Activated T-cell treated with anti-CD3 and anti-CD28 coated beads, Interleukin-2, amount 50 U/mL, for 48 hours (primary cell): ENCODE data around the gene RBBP6.

ENCODE experiments used
- DNase-seq, 2 experiments: peaks; one replicate each; pipeline ENCODE4 v3.0.0-alpha.2; 2020

The RBBP6 gene

GRCh38 chr16:24525970-24526559 is 13.3 kb upstream of the RBBP6 start:
- peak in 1 of 2 experiments; percentile 16 for DNase-seq

GRCh38 chr16:24526701-24527495 is 12.5 kb upstream of the RBBP6 start:
- no peak for DNase-seq

GRCh38 chr16:24531166-24531565 is 8.2 kb upstream of the RBBP6 start:
- no peak for DNase-seq

- no peak for DNase-seq
Observed at GRCh38 chr16:24534620-24535019, 4.7 kb upstream of the RBBP6 start.

- no peak for DNase-seq
Observed at GRCh38 chr16:24535827-24536226, 3.5 kb upstream of the RBBP6 start.

- DNase-seq = no peak
Observed at GRCh38 chr16:24536671-24537070, 2.7 kb upstream of the RBBP6 start.

GRCh38 chr16:24537474-24538337 is 1.7 kb upstream of the RBBP6 start:
- DNase-seq = no peak

- no peak for DNase-seq
Observed at GRCh38 chr16:24538756-24539294, 541 bp upstream of the RBBP6 start.

GRCh38 chr16:24539850-24540601 is 660 bp downstream of the RBBP6 start:
- no peak for DNase-seq

- peak; percentile 44 to 47 for DNase-seq
Observed at GRCh38 chr16:24540602-24541210, 1.3 kb downstream of the RBBP6 start.

- DNase-seq = no peak
Observed at GRCh38 chr16:24541233-24541933, 2.0 kb downstream of the RBBP6 start.

GRCh38 chr16:24543949-24544348 is 4.6 kb downstream of the RBBP6 start:
- DNase-seq = no peak

GRCh38 chr16:24544640-24545039 is 5.3 kb downstream of the RBBP6 start:
- DNase-seq = no peak

GRCh38 chr16:24550295-24550694 is 10.9 kb downstream of the RBBP6 start:
- no peak for DNase-seq

GRCh38 chr16:24552705-24553246 is 13.4 kb downstream of the RBBP6 start:
- DNase-seq = no peak

- no peak for DNase-seq
Observed at GRCh38 chr16:24553983-24554382, 14.6 kb downstream of the RBBP6 start.

- DNase-seq = no peak
Observed at GRCh38 chr16:24555346-24555872, 16.0 kb downstream of the RBBP6 start.

- DNase-seq = no peak
Observed at GRCh38 chr16:24562811-24563210, 23.4 kb downstream of the RBBP6 start.

GRCh38 chr16:24568392-24568791 is 29.0 kb downstream of the RBBP6 start:
- no peak for DNase-seq

- no peak for DNase-seq
Observed at GRCh38 chr16:24571096-24571495, 31.7 kb downstream of the RBBP6 start.

GRCh38 chr16:24572069-24572468 is 32.7 kb downstream of the RBBP6 start:
- no peak for DNase-seq
